ENCODE data around the gene LMOD1.
"Not testable (repeated sequence)": the region's sequence is repeated elsewhere in the genome, so short reads cannot be mapped to it uniquely, and the experiment has no call there.

- TF ChIP-seq CTCF (IDR thresholded peaks at IDR 0.05); EZH2 (IDR thresholded peaks at IDR 0.05; ENCODE audit: borderline replicate concordance, insufficient read depth, low read depth, low read length, poor library complexity, severe bottlenecking): not testable (repeated sequence)
Observed at GRCh38 chr1:201901036-201901435, 45.3 kb downstream of the LMOD1 start.

Data from B cell (primary cell).